HepG2 (cell line): ENCODE results near the gene MIDN. TPM values are rescaled to one million over a fixed set of nuclear protein-coding genes. Genes with fewer than 3 reads are reported as not detected.

Experiments used
- ATAC-seq: fragments of 200-7000 bp; cut with Tn5 transposase; 3 replicates; pipeline ENCODE4 v1.9.1; 2020; ENCODE audit warnings: mild to moderate bottlenecking, moderate library complexity
- BruUV-seq: library from RNA; stranded (reverse); fragments of 400-500 nt; replicated peaks from 2 replicates; lab custom pipeline; 2021; lab: Mats Ljungman, UMichigan
- CTCF ChIA-PET: fragments of 300-600 bp; formaldehyde crosslinking; extraction: SDS; loops from one replicate; lab custom pipeline; 2021; ENCODE audit warnings: low total read pairs, inconsistent platforms, low intra/inter-chr PET ratio; lab: Yijun Ruan, JAX
- POLR2A ChIA-PET: fragments of 350-600 bp; sonication (Branson Sonifier 250); formaldehyde crosslinking; loops from one replicate; lab custom pipeline; 2020; ENCODE audit warnings: antibody characterized with exemption, inconsistent platforms; lab: Yijun Ruan, JAX
- DNase-seq: peaks from one replicate; pipeline ENCODE4 v3.0.0-alpha.2; 2015; ENCODE audit warnings: low spot score
- FAIRE-seq: peaks from 3 replicates; lab custom pipeline; 2011; peaks lifted over from hg19 to GRCh38; lab: Jason Lieb, UNC
- H2AFZ ChIP-seq: one replicate; pipeline ENCODE4 v1.6.1; 2011; ENCODE audit warnings: low read length, inconsistent platforms
- H3K27ac ChIP-seq: fragments of 300-600 bp; 3 replicates; pipeline ENCODE4 v1.8.0; 2011; ENCODE audit warnings: mixed run types, mild to moderate bottlenecking, mixed read lengths, low read length, inconsistent platforms; ENCODE audit not compliant: insufficient read depth; ENCODE audit errors: extremely low read length
- H3K27me3 ChIP-seq, 2 experiments: fragments of 200-600 bp in 1 of 2; 2 replicates in 1 of 2; 3 replicates in 1 of 2; pipeline versions ENCODE4 v1.6.0 to v1.8.0; 2011; ENCODE audit warnings: low read length in 2 of 2, mild to moderate bottlenecking in 2 of 2, moderate library complexity in 2 of 2, inconsistent platforms in 1 of 2; ENCODE audit not compliant: insufficient read depth in 2 of 2, control insufficient read depth in 1 of 2
- H3K36me3 ChIP-seq, 2 experiments: fragments of 200-600 bp in 1 of 2; replicated peaks in 1 of 2; 2 replicates in 1 of 2; 3 replicates in 1 of 2; pipeline versions ENCODE4 v1.5.1 to v1.8.0; 2011; ENCODE audit warnings: low read length in 2 of 2, inconsistent platforms in 1 of 2; ENCODE audit not compliant: insufficient read depth in 2 of 2, control insufficient read depth in 1 of 2
- H3K4me1 ChIP-seq: 2 replicates; pipeline ENCODE4 v1.5.1; 2012; ENCODE audit warnings: low read length, inconsistent platforms; ENCODE audit not compliant: insufficient read depth
- H3K4me2 ChIP-seq: 2 replicates; pipeline ENCODE4 v1.6.0; 2011; ENCODE audit warnings: low read depth, low read length, inconsistent platforms
- H3K4me3 ChIP-seq, 3 experiments: fragments of 200-600 bp in 1 of 3; sonication (generic), shearing (Covaris generic) in 1 of 3; replicated peaks in 1 of 3; 2 replicates each; pipeline ENCODE4 v1.5.1; 2011 to 2016; ENCODE audit warnings: low read length in 3 of 3, inconsistent platforms in 2 of 3, low read depth in 2 of 3, mild to moderate bottlenecking in 2 of 3, control low read depth in 1 of 3, mixed read lengths in 1 of 3; ENCODE audit not compliant: insufficient read depth in 1 of 3
- H3K79me2 ChIP-seq: one replicate; pipeline ENCODE4 v1.6.1; 2011; ENCODE audit warnings: low read length, inconsistent platforms; ENCODE audit not compliant: insufficient read depth
- H3K9ac ChIP-seq: 2 replicates; pipeline ENCODE4 v1.6.0; 2011; ENCODE audit warnings: mild to moderate bottlenecking, low read depth, low read length, inconsistent platforms; ENCODE audit not compliant: insufficient read depth
- H3K9me3 ChIP-seq: 2 replicates; pipeline ENCODE4 v1.5.1; 2012; ENCODE audit warnings: mild to moderate bottlenecking, low read length
- H4K20me1 ChIP-seq: 2 replicates; pipeline ENCODE4 v1.6.0; 2011; ENCODE audit warnings: inconsistent platforms, mild to moderate bottlenecking, low read length, moderate library complexity; ENCODE audit not compliant: insufficient read depth
- GRHL1 ChIP-seq: sonication (generic); formaldehyde crosslinking; conservative IDR thresholded peaks from 2 replicates; pipeline ENCODE4 v1.8.0; 2022; ENCODE audit warnings: missing genetic modification reagents
- HIVEP1 ChIP-seq: sonication (generic); formaldehyde crosslinking; IDR thresholded peaks from 2 replicates; pipeline ENCODE4 v1.4.0; 2020; ENCODE audit warnings: mild to moderate bottlenecking, missing genetic modification reagents
- KDM2A ChIP-seq: sonication (generic); formaldehyde crosslinking; IDR thresholded peaks from 2 replicates; pipeline ENCODE4 v1.4.0; 2020; ENCODE audit warnings: low read depth, missing genetic modification reagents, borderline replicate concordance
- MLX ChIP-seq: IDR thresholded peaks from 2 replicates; pipeline ENCODE4 v1.6.1; 2016
- MXI1 ChIP-seq: IDR thresholded peaks from 3 replicates; pipeline ENCODE4 v1.6.1; 2012; ENCODE audit warnings: low read depth, low read length, inconsistent platforms, borderline replicate concordance
- RBFOX2 ChIP-seq: fragments of 200-400 bp; formaldehyde crosslinking; IDR thresholded peaks from 2 replicates; pipeline ENCODE4 v1.6.1; 2017; ENCODE audit warnings: low read depth, mild to moderate bottlenecking, low read length
- SMAD3 ChIP-seq: sonication (generic); formaldehyde crosslinking; IDR thresholded peaks from 2 replicates; pipeline ENCODE4 v1.4.0; 2020; ENCODE audit warnings: missing genetic modification reagents
- TARDBP ChIP-seq: sonication (generic); formaldehyde crosslinking; IDR thresholded peaks from 2 replicates; pipeline ENCODE4 v1.8.0; 2022; ENCODE audit warnings: mild to moderate bottlenecking, missing genetic modification reagents
- ZBTB37 ChIP-seq: sonication (generic); formaldehyde crosslinking; IDR thresholded peaks from 2 replicates; pipeline ENCODE4 v1.4.0; 2020; ENCODE audit warnings: mild to moderate bottlenecking, missing genetic modification reagents
- ZBTB7A ChIP-seq: sonication (generic); formaldehyde crosslinking; IDR thresholded peaks from 2 replicates; pipeline ENCODE4 v1.8.0; 2022; ENCODE audit warnings: mild to moderate bottlenecking, missing genetic modification reagents
- ZNF235 ChIP-seq: sonication (generic); formaldehyde crosslinking; IDR thresholded peaks from 2 replicates; pipeline ENCODE4 v1.8.1; 2023; ENCODE audit warnings: mild to moderate bottlenecking, missing genetic modification reagents, borderline replicate concordance
- ZNF652 ChIP-seq: IDR thresholded peaks from 2 replicates; pipeline ENCODE4 v1.6.1; 2016; ENCODE audit warnings: low read depth, borderline replicate concordance
- ZNF776 ChIP-seq: sonication (generic); formaldehyde crosslinking; IDR thresholded peaks from 2 replicates; pipeline ENCODE4 v1.4.0; 2020; ENCODE audit warnings: mild to moderate bottlenecking, missing genetic modification reagents
- WGBS: methylation state at CpG from one replicate; pipeline ENCODE4 v1.1.6; 2017; ENCODE audit warnings: low lambda C conversion rate; 5-methylcytosine and 5-hydroxymethylcytosine counted together
- in situ Hi-C: cut with HindIII; loops from 2 replicates; pipeline ENCODE4 v1.10.0; 2017; ENCODE audit warnings: low pct_unique_long_range_greater_than_20kb; ENCODE audit not compliant: extremely low pct_ligation_motif_present
- intact Hi-C: fragments of 100-400 bp; cut with micrococcal nuclease; formaldehyde crosslinking; loops from one replicate; pipeline ENCODE4 v1.10.0; 2022; ENCODE audit not compliant: unreplicated experiment
- polyA plus RNA-seq, 8 experiments: library from polyadenylated mRNA; depleted of rRNA in 3 of 8; stranded (reverse) in 7 of 8; unstranded in 1 of 8; fragments of >200 nt; fragmentation: Illumina TruSeq in 4 of 8; extraction: Trizol in 4 of 8; gene quantifications; 2 replicates each; pipeline versions ENCODE4 v1.2.1 to v1.2.3, GENCODE V29; 2011 to 2016; ENCODE audit warnings: low read depth in 4 of 8, missing spikeins in 1 of 8, mixed read lengths in 1 of 8; ENCODE audit not compliant: insufficient read depth in 1 of 8
- total RNA-seq, 5 experiments: library from RNA; depleted of rRNA; stranded (reverse); fragments of >200 nt; fragmentation: Illumina TruSeq; extraction: Trizol; gene quantifications; 2 replicates each; pipeline ENCODE4 v1.2.3, GENCODE V29; 2016; ENCODE audit warnings: low read depth in 1 of 5

Gene MIDN
- total and polyA plus RNA-seq, 2 of the 13 experiments (the other 11 are each of a cell fraction or from before 2014, with no cell fraction given): 8.4 to 18.0 TPM

- Histone ChIP-seq H3K4me3 (no peak overlapping the region), H3K79me2 (peaks cover 30% of the 10 kb centered on the region), H3K4me1 (peaks cover 28% of the 10 kb centered on the region), H3K9me3 (no peaks in the 10 kb centered on the region), H3K27ac (no peak overlapping the region), H3K27me3 (no peaks in the 10 kb centered on the region), H4K20me1 (peaks cover 22% of the 10 kb centered on the region), H3K9ac (no peak overlapping the region)
- in situ Hi-C loops: no loop called here
- CTCF ChIA-PET: interaction anchor here (1.4 kb wide), 1 partner anchor 20 kb away, joined by 17 read pairs; the partner anchor contains the start of gene ATP5F1D
- 94% methylated on average over 10 of the region's 33 CpGs for WGBS
- ATAC-seq: no peak
- BruUV-seq: no TSS peak
- FAIRE-seq: no peak
- no peak for DNase-seq
- TF ChIP-seq ZBTB37 (CRISPR knock-in tag): no peak
- 0 out of 2 replicates have a peak, but pooled peaks have one; percentile 35 for TF ChIP-seq RBFOX2
- TF ChIP-seq KDM2A (CRISPR knock-in tag): no peak
- TF ChIP-seq, all 625 proteins: peak for 1
- POLR2A ChIA-PET: no interaction called here
- intact Hi-C loops: no loop called here
- Histone ChIP-seq H3K4me2 (no peak overlapping the region), H3K36me3 (peaks cover 18 to 34% of the 10 kb centered on the region in 2 experiments; a peak in 4 of 5 replicates), H2AFZ (no peak overlapping the region)
These were observed 27.9 kb upstream of the MIDN start for GRCh38 chr19:1220477-1220930.

GRCh38 chr19:1220976-1221903 lies 27.1 kb upstream of the MIDN start:
- Histone ChIP-seq H3K4me3 (no peak overlapping the region), H2AFZ (no peak overlapping the region), H3K79me2 (peaks cover 25% of the 10 kb centered on the region), H3K27me3 (no peaks in the 10 kb centered on the region), H3K27ac (no peak overlapping the region), H3K9ac (no peak overlapping the region), H4K20me1 (peaks cover 22% of the 10 kb centered on the region), H3K4me1 (peaks cover 28% of the 10 kb centered on the region), H3K36me3 (peaks cover 18 to 34% of the 10 kb centered on the region in 2 experiments; a peak in 4 of 5 replicates), H3K9me3 (no peaks in the 10 kb centered on the region), H3K4me2 (no peak overlapping the region)
- POLR2A ChIA-PET: interaction anchor here (2.5 kb wide), 1 partner anchor 48 kb away, joined by 8 read pairs; the partner anchor contains the start of gene CIRBP
- ATAC-seq (peak; percentile 54), FAIRE-seq (peak; percentile 60), DNase-seq (peak; percentile 38)
- CTCF ChIA-PET: interaction anchor here (1.4 kb wide), 1 partner anchor 19 kb away, joined by 17 read pairs; the partner anchor contains the start of gene ATP5F1D
- intact Hi-C loops (no loop called here), in situ Hi-C loops (no loop called here)
- BruUV-seq: no TSS peak
- WGBS: 96% methylated on average over 11 of the region's 38 CpGs
- TF ChIP-seq SMAD3: no peak
- peak; percentile 62; the same call in 1 of the 2 replicates for TF ChIP-seq ZBTB7A (CRISPR knock-in tag)
- peak; percentile 41; the same call in 1 of the 2 replicates for TF ChIP-seq TARDBP (CRISPR knock-in tag)
- TF ChIP-seq HIVEP1 (CRISPR knock-in tag): no peak
- no peak for TF ChIP-seq GRHL1
- TF ChIP-seq ZNF776 (CRISPR knock-in tag): no peak
- no peak for TF ChIP-seq MLX
- TF ChIP-seq ZNF235 (CRISPR knock-in tag): no peak
- no peak for TF ChIP-seq ZNF652 (CRISPR knock-in tag)
- TF ChIP-seq MXI1: peak; percentile 10; the same call in 1 of the 3 replicates
